Progenitor cell of endocrine pancreas (in vitro differentiated cells): ENCODE measurements around the gene MACROD2. TPM values are rescaled to one million over a fixed set of nuclear protein-coding genes. Genes with fewer than 3 reads are reported as not detected.

Experiments used
- DNase-seq: peaks from one replicate; pipeline ENCODE4 v3.0.0; 2021; ENCODE audit warnings: low spot score; ENCODE audit not compliant: unreplicated experiment
- H3K27ac Mint-ChIP-seq: 2 replicates; pipeline ENCODE4 v1.8.0; 2021; ENCODE audit warnings: mild to moderate bottlenecking, moderate library complexity, mixed read lengths
- H3K27me3 Mint-ChIP-seq: 2 replicates; pipeline ENCODE4 v1.8.0; 2021; ENCODE audit warnings: mixed read lengths
- H3K36me3 Mint-ChIP-seq: 2 replicates; pipeline ENCODE4 v1.8.0; 2022; ENCODE audit warnings: mixed read lengths; ENCODE audit not compliant: insufficient read depth
- H3K4me1 Mint-ChIP-seq: 2 replicates; pipeline ENCODE4 v1.8.0; 2021; ENCODE audit warnings: low read depth, mixed read lengths
- H3K4me3 Mint-ChIP-seq: 2 replicates; pipeline ENCODE4 v1.8.0; 2021; ENCODE audit warnings: low read depth, mild to moderate bottlenecking, moderate library complexity, mixed read lengths
- H3K9me3 Mint-ChIP-seq: 2 replicates; pipeline ENCODE4 v1.8.0; 2021; ENCODE audit warnings: low read depth, mixed read lengths
- total RNA-seq: library from RNA; stranded (reverse); gene quantifications from 2 replicates; pipeline ENCODE4 v1.2.1, GENCODE V29; 2021
- TF ChIP-seq, protein P1 (sequence below): fragments of 200-600 bp; sonication (generic); IDR thresholded peaks from one replicate; pipeline ENCODE4 v1.5.0; 2021; ENCODE audit warnings: antibody characterized with exemption, mild to moderate bottlenecking; ENCODE audit not compliant: unreplicated experiment

MACROD2 gene
- total RNA-seq, 1 donor from 2014 or later, result 7.6 TPM

- Mint-ChIP-seq H3K27me3 (no peaks in the 10 kb centered on the region), H3K36me3 (no peaks in the 10 kb centered on the region), H3K4me3 (no peak overlapping the region), H3K9me3 (no peaks in the 10 kb centered on the region), H3K4me1 (peaks cover 33% of the 10 kb centered on the region), H3K27ac (no peak overlapping the region)
- DNase-seq, result no peak
- TF ChIP-seq, protein P1, sequence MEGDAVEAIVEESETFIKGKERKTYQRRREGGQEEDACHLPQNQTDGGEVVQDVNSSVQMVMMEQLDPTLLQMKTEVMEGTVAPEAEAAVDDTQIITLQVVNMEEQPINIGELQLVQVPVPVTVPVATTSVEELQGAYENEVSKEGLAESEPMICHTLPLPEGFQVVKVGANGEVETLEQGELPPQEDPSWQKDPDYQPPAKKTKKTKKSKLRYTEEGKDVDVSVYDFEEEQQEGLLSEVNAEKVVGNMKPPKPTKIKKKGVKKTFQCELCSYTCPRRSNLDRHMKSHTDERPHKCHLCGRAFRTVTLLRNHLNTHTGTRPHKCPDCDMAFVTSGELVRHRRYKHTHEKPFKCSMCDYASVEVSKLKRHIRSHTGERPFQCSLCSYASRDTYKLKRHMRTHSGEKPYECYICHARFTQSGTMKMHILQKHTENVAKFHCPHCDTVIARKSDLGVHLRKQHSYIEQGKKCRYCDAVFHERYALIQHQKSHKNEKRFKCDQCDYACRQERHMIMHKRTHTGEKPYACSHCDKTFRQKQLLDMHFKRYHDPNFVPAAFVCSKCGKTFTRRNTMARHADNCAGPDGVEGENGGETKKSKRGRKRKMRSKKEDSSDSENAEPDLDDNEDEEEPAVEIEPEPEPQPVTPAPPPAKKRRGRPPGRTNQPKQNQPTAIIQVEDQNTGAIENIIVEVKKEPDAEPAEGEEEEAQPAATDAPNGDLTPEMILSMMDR, result no peak
Measured at GRCh38 chr20:14413835-14414234, 418.5 kb downstream of the MACROD2 start.

- Mint-ChIP-seq H3K27ac (peak overlapping the region; percentile 1), H3K9me3 (no peaks in the 10 kb centered on the region), H3K4me3 (no peak overlapping the region), H3K4me1 (peaks cover 33% of the 10 kb centered on the region), H3K27me3 (no peaks in the 10 kb centered on the region), H3K36me3 (no peaks in the 10 kb centered on the region)
- TF ChIP-seq, protein P1, result no peak
- DNase-seq, result no peak
Measured at GRCh38 chr20:14414560-14414959, 419.2 kb downstream of the MACROD2 start.

DNA sequence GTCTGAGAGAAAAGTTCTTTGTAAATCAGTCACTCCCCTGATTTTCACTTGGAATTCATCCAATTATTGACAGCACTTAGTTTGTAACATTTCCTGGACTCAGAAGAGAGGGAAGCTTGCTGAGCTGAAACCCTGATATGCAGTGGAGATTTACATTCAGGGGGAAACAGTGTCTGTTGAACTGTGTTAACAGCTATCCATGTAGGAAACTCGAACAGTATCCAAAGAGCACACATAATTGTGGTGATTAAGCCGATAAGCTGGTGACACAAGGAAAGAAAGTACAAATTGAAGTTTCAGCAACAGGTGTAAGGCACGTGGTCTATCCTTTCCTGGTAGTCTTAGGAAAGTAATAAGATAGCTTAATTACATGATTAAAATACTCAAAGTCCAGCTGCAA lies 420.2 kb downstream of the MACROD2 start:
- H3K36me3 Mint-ChIP-seq, result no peaks in the 10 kb centered on the region
- H3K27ac Mint-ChIP-seq, result no peak overlapping the region
- H3K27me3 Mint-ChIP-seq, result no peaks in the 10 kb centered on the region
- no peaks in the 10 kb centered on the region for H3K9me3 Mint-ChIP-seq
- no peak overlapping the region for H3K4me3 Mint-ChIP-seq
- peaks cover 33% of the 10 kb centered on the region for H3K4me1 Mint-ChIP-seq
- TF ChIP-seq, protein P1, result no peak
- DNase-seq, result no peak

- peaks cover 23% of the 10 kb centered on the region for H3K4me1 Mint-ChIP-seq
- no peak overlapping the region for H3K4me3 Mint-ChIP-seq
- TF ChIP-seq, protein P1, result no peak
- no peaks in the 10 kb centered on the region for H3K27me3 Mint-ChIP-seq
- H3K9me3 Mint-ChIP-seq, result no peaks in the 10 kb centered on the region
- H3K36me3 Mint-ChIP-seq, result no peaks in the 10 kb centered on the region
- no peak overlapping the region for H3K27ac Mint-ChIP-seq
- DNase-seq, result no peak
Measured at GRCh38 chr20:14418376-14418775, 423.1 kb downstream of the MACROD2 start.

DNA sequence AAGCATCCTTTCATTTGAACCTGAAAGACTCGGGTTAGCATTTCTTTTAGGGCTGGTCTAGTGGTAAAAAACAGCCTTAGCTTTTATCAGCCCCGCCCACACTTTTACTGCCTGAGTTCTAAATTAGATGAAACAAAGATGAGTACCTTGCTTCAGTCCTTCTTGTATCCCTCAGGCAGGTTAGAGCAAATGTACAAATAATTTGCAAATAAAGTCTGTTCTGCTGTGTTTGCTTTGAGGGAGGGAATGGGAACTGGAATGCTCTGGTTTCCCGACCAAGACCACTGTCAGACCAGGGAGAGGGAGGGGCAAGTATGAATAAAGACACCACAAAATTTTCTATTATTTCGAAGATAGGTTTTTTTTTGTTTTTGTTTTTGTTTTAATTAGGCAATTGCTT lies 427.6 kb downstream of the MACROD2 start:
- DNase-seq, result no peak
- Mint-ChIP-seq H3K4me3 (no peak overlapping the region), H3K36me3 (no peaks in the 10 kb centered on the region), H3K9me3 (no peaks in the 10 kb centered on the region), H3K27ac (no peak overlapping the region), H3K4me1 (no peaks in the 10 kb centered on the region), H3K27me3 (no peaks in the 10 kb centered on the region)
- TF ChIP-seq, protein P1, result no peak
